ENCODE data around the gene GRIA1. TPM values are rescaled to one million over a fixed set of nuclear protein-coding genes. Genes with fewer than 3 reads are reported as not detected.

Gene GRIA1
- total RNA-seq, 4 donors from 2014 or later, result 0.27 to 1.9 (median 0.99) TPM

DNA sequence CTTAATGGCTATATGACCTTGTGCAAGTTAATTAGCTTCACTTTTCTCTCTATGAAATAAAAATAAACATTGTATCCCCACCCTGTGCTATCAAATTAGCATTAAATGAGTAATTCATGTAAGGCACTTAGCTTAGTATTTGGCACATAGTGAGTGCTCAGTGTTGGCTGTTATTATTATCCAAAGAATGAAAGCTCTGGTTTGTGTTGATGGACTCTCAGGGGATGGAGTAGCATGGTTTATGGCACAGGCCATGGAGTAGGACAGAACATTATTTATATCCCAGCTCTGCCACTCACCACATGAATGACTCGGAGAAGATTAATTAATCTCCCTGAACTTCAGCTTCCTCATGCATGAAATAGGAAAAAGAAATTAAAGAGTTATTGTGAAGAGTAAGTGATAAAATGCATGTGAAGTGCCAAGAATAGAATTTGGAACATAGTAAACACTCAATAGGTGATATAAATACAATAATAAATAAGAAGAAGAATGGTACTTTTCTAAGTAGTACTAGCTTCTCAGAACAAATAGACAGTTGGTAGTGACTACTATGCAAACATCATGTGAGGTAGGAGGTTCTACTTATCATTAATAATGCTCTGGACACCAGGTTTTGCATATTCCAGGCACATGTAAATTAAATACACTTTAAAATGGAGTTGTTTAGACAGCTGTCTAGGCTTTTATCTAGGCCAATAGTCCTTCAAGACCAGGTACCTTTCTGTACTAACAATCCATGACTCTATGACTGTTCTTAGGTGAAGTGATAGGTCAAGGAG lies 146.4 kb downstream of the GRIA1 start:
- TF ChIP-seq EP300 (IDR thresholded peaks at IDR 0.05) (no peak), POLR2AphosphoS5 (IDR thresholded peaks at IDR 0.05) (no peak), POLR2A (IDR thresholded peaks at IDR 0.05) (no peak), CTCF (IDR thresholded peaks at IDR 0.05) (no peak)
- Histone ChIP-seq H3K9me3 (no peaks in the 10 kb centered on the region), H3K27me3 (no peaks in the 10 kb centered on the region), H3K27ac (no peak overlapping the region), H3K4me3 (no peak overlapping the region), H3K36me3 (no peaks in the 10 kb centered on the region), H3K4me1 (peaks cover 0 to 5% (median 0%) of the 10 kb centered on the region in 3 donors)
- WGBS, 2 donors (ENCODE audit: low coverage in 1 of 2), result 75% methylated on average over 1 of the region's 1 CpG; no CpG with 5 or more reads in 1 of the 2 donors
- no peak for ATAC-seq

DNA sequence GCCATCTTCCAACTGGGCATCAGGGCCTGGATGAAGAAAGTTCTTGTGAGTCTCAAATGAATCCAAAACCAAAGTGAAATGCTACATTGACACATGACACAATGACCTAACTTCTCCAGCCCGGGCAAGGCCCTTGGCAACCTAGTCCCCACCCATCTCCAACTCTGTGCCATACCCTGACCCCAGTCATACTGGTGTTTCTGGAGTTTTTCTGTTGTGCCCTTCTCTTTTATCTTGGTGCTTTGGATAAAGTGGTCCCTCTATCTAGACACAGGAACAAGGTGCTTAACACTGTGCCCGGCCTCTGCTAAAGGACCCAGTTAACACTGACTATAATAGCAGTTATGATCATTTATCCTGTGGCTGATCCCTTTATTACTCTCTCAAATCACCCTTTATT lies 149.8 kb downstream of the GRIA1 start:
- WGBS, 2 donors (ENCODE audit: low coverage in 1 of 2), result 69 to 75% methylated on average over 1 to 2 of the region's 2 CpGs

GRCh38 chr5:153641183-153641688 lies 150.8 kb downstream of the GRIA1 start:
- ATAC-seq, result no peak
- Histone ChIP-seq H3K4me1 (peaks cover 0 to 5% (median 0%) of the 10 kb centered on the region in 3 donors), H3K36me3 (no peaks in the 10 kb centered on the region), H3K27ac (no peak overlapping the region), H3K27me3 (no peaks in the 10 kb centered on the region), H3K4me3 (no peak overlapping the region), H3K9me3 (no peaks in the 10 kb centered on the region)
- WGBS, 2 donors (ENCODE audit: low coverage in 1 of 2), result 12 to 18% methylated on average over 4 of the region's 4 CpGs
- TF ChIP-seq POLR2A (IDR thresholded peaks at IDR 0.05) (no peak), CTCF (IDR thresholded peaks at IDR 0.05) (no peak)

More for the DNA sequence above, 149.8 kb downstream of the GRIA1 start:
- ATAC-seq, result no peak
- Histone ChIP-seq H3K36me3 (no peaks in the 10 kb centered on the region), H3K4me1 (peaks cover 0 to 5% (median 0%) of the 10 kb centered on the region in 3 donors), H3K4me3 (no peak overlapping the region), H3K27me3 (no peaks in the 10 kb centered on the region), H3K9me3 (no peaks in the 10 kb centered on the region), H3K27ac (no peak overlapping the region)
- TF ChIP-seq EP300 (IDR thresholded peaks at IDR 0.05), result no peak
- TF ChIP-seq POLR2AphosphoS5 (IDR thresholded peaks at IDR 0.05), result no peak
- TF ChIP-seq POLR2A (IDR thresholded peaks at IDR 0.05), result no peak
- TF ChIP-seq CTCF (IDR thresholded peaks at IDR 0.05), result no peak

GRCh38 chr5:153654504-153655200 lies 164.2 kb downstream of the GRIA1 start:
- Histone ChIP-seq H3K4me1 (no peaks in the 10 kb centered on the region), H3K4me3 (no peak overlapping the region), H3K36me3 (no peaks in the 10 kb centered on the region), H3K9me3 (no peaks in the 10 kb centered on the region), H3K27me3 (no peaks in the 10 kb centered on the region), H3K27ac (no peak overlapping the region)
- no peak for ATAC-seq
- TF ChIP-seq EP300 (IDR thresholded peaks at IDR 0.05) (no peak), CTCF (IDR thresholded peaks at IDR 0.05) (no peak), POLR2AphosphoS5 (IDR thresholded peaks at IDR 0.05) (no peak), POLR2A (IDR thresholded peaks at IDR 0.05) (no peak)
- WGBS, 2 donors (ENCODE audit: low coverage in 1 of 2), result 68 to 71% methylated on average over 3 of the region's 3 CpGs

Measured in gastroesophageal sphincter (tissue), 4 donors.